CD4-positive, alpha-beta T cell (primary cell): ENCODE results near the gene SSTR1. TPM values are rescaled to one million over a fixed set of nuclear protein-coding genes. Genes with fewer than 3 reads are reported as not detected.

Source experiments
- ATAC-seq: fragments of 200-7000 bp; cut with Tn5 transposase; one replicate; pipeline ENCODE4 v1.10.0; 2022; ENCODE audit warnings: mild to moderate bottlenecking; ENCODE audit not compliant: poor library complexity
- CTCF ChIA-PET: fragments of 350-600 bp; sonication (Branson Sonifier 250); formaldehyde crosslinking; loops from one replicate; lab custom pipeline; 2021; ENCODE audit warnings: antibody characterized with exemption, inconsistent platforms; lab: Charles Lee
- POLR2A ChIA-PET: fragments of 350-600 bp; sonication (Branson Sonifier 250); formaldehyde crosslinking; loops from one replicate; lab custom pipeline; 2021; ENCODE audit warnings: antibody characterized with exemption, inconsistent platforms; lab: Charles Lee
- DNase-seq, 14 experiments: peaks; one replicate each; pipeline ENCODE4 v3.0.0-alpha.2; 2013 to 2020; ENCODE audit warnings: mixed read lengths in 2 of 14
- H3K27ac ChIP-seq, 2 donors: one replicate each; pipeline versions ENCODE4 v1.5.1 to v1.7.0; 2013; ENCODE audit warnings: low read length in 2 of 2, low read depth in 1 of 2, mild to moderate bottlenecking in 1 of 2
- H3K27me3 ChIP-seq, 2 experiments: 1 replicate in 1 of 2; 2 replicates in 1 of 2; pipeline versions ENCODE4 v1.6.1 to v1.7.0; 2013; ENCODE audit warnings: low read length in 2 of 2, control low read depth in 1 of 2, mild to moderate bottlenecking in 1 of 2, moderate library complexity in 1 of 2; ENCODE audit not compliant: insufficient read depth in 2 of 2, control insufficient read depth in 1 of 2
- H3K36me3 ChIP-seq: one replicate; pipeline ENCODE4 v1.6.1; 2013; ENCODE audit warnings: low read length, control low read depth; ENCODE audit not compliant: insufficient read depth
- H3K4me1 ChIP-seq: one replicate; pipeline ENCODE4 v1.6.1; 2013; ENCODE audit warnings: low read length, control low read depth; ENCODE audit not compliant: insufficient read depth
- H3K4me3 ChIP-seq: one replicate; pipeline ENCODE4 v1.5.1; 2013; ENCODE audit warnings: mild to moderate bottlenecking, low read length, moderate library complexity
- H3K9me3 ChIP-seq, 2 experiments: 1 replicate in 1 of 2; 2 replicates in 1 of 2; pipeline versions ENCODE4 v1.6.1 to v1.7.0; 2013; ENCODE audit warnings: low read length in 2 of 2, mild to moderate bottlenecking in 2 of 2, control low read depth in 1 of 2, moderate library complexity in 1 of 2; ENCODE audit not compliant: control insufficient read depth in 1 of 2, insufficient read depth in 1 of 2
- H3K27ac Mint-ChIP-seq: one replicate; pipeline ENCODE4 v1.8.0; 2020; ENCODE audit warnings: mixed read lengths
- H3K27me3 Mint-ChIP-seq: one replicate; pipeline ENCODE4 v1.8.0; 2021; ENCODE audit warnings: mixed read lengths
- H3K36me3 Mint-ChIP-seq: one replicate; pipeline ENCODE4 v1.8.0; 2021; ENCODE audit warnings: low read depth, mixed read lengths
- H3K4me1 Mint-ChIP-seq: one replicate; pipeline ENCODE4 v1.8.0; 2021; ENCODE audit warnings: low read depth, mixed read lengths
- H3K4me3 Mint-ChIP-seq: one replicate; pipeline ENCODE4 v1.8.0; 2020; ENCODE audit warnings: mild to moderate bottlenecking, mixed read lengths
- H3K9me3 Mint-ChIP-seq: one replicate; pipeline ENCODE4 v1.8.0; 2020; ENCODE audit warnings: mixed read lengths
- intact Hi-C, 2 experiments: fragments of 100-400 bp; cut with DNase I in 1 of 2; cut with micrococcal nuclease in 1 of 2; formaldehyde crosslinking; loops; one replicate each; pipeline versions ENCODE4 v1.15.1 to v1.9.0; 2023 to 2025; cut with DNase I, micrococcal nuclease
- total RNA-seq, 174 experiments: library from RNA in 2 of 174; stranded (reverse) in 2 of 174; gene quantifications; one replicate each; pipeline ENCODE4 v1.2.3 and lab custom pipeline; 2021 to 2026
- TF ChIP-seq, protein P1 (sequence below): fragments of 200-600 bp; IDR thresholded peaks from one replicate; pipeline ENCODE4 v1.8.0; 2022; ENCODE audit warnings: antibody characterized with exemption, mild to moderate bottlenecking

Gene SSTR1
- total RNA-seq, 2 experiments from 2014 or later: not detected

DNA sequence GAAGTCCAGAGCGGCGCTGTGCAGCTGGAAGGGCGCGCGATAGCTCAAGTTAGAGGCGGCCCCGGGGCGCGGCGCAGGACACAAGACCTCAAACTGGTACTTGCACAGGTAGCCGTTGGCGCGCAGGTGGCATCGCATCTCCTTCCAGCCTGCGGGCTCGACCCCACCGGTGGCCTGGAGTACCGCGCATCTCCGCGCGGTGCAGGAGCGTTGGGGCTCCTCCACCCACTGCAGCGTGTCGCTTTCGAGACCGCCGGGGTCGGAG, 47.6 kb downstream of the SSTR1 start:
- Mint-ChIP-seq H3K27me3 (peaks cover 49% of the 10 kb centered on the region), H3K9me3 (no peaks in the 10 kb centered on the region), H3K27ac (no peak overlapping the region), H3K4me3 (no peak overlapping the region), H3K4me1 (peaks cover 7% of the 10 kb centered on the region), H3K36me3 (no peaks in the 10 kb centered on the region)
- CTCF ChIA-PET: no interaction called here
- Histone ChIP-seq H3K9me3 (peaks cover 0 to 11% of the 10 kb centered on the region in 2 experiments), H3K36me3 (no peaks in the 10 kb centered on the region), H3K4me1 (peaks cover 19% of the 10 kb centered on the region), H3K27ac (no peak overlapping the region), H3K4me3 (peak overlapping the region; percentile 12), H3K27me3 (peaks cover 27 to 30% of the 10 kb centered on the region in 2 experiments)
- ATAC-seq: no peak
- DNase-seq: peak in 3 of 14 experiments; percentile 1 to 31 (median 1)
- TF ChIP-seq, protein P1, sequence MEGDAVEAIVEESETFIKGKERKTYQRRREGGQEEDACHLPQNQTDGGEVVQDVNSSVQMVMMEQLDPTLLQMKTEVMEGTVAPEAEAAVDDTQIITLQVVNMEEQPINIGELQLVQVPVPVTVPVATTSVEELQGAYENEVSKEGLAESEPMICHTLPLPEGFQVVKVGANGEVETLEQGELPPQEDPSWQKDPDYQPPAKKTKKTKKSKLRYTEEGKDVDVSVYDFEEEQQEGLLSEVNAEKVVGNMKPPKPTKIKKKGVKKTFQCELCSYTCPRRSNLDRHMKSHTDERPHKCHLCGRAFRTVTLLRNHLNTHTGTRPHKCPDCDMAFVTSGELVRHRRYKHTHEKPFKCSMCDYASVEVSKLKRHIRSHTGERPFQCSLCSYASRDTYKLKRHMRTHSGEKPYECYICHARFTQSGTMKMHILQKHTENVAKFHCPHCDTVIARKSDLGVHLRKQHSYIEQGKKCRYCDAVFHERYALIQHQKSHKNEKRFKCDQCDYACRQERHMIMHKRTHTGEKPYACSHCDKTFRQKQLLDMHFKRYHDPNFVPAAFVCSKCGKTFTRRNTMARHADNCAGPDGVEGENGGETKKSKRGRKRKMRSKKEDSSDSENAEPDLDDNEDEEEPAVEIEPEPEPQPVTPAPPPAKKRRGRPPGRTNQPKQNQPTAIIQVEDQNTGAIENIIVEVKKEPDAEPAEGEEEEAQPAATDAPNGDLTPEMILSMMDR: no peak
- POLR2A ChIA-PET: no interaction called here
- intact Hi-C loops: no loop called here

GRCh38 chr14:38255673-38256532, 48.2 kb downstream of the SSTR1 start, which contains the start of gene CLEC14A:
Gene CLEC14A, minus strand, starts transcription at chr14:38256093. Its CDS starts 71 bp downstream, at chr14:38256022.
- intact Hi-C loops: no loop called here
- Mint-ChIP-seq H3K4me1 (peaks cover 7% of the 10 kb centered on the region), H3K27me3 (peaks cover 49% of the 10 kb centered on the region)

GRCh38 chr14:38256533-38256840, 48.8 kb downstream of the SSTR1 start:
- Mint-ChIP-seq H3K9me3 (no peaks in the 10 kb centered on the region), H3K27me3 (peaks cover 48% of the 10 kb centered on the region), H3K36me3 (no peaks in the 10 kb centered on the region), H3K4me3 (peak overlapping the region; percentile 58), H3K4me1 (peaks cover 7% of the 10 kb centered on the region), H3K27ac (no peak overlapping the region)
- Histone ChIP-seq H3K36me3 (no peaks in the 10 kb centered on the region), H3K27me3 (peaks cover 27 to 30% of the 10 kb centered on the region in 2 experiments), H3K4me3 (no peak overlapping the region), H3K27ac (no peak overlapping the region), H3K4me1 (peaks cover 19% of the 10 kb centered on the region), H3K9me3 (peaks cover 0 to 11% of the 10 kb centered on the region in 2 experiments)
- TF ChIP-seq, protein P1: no peak
- DNase-seq (no peak), ATAC-seq (no peak)
- ChIA-PET CTCF (no interaction called here), POLR2A (no interaction called here)
- intact Hi-C loops: no loop called here

More at GRCh38 chr14:38255673-38256532, 48.2 kb downstream of the SSTR1 start, which contains the start of gene CLEC14A:
- peak in 4 of 14 experiments; percentile 0 to 38 (median 2) for DNase-seq
- H3K36me3 ChIP-seq: no peaks in the 10 kb centered on the region
- Mint-ChIP-seq H3K4me3 (peak within 1 kb of the TSS; percentile 58), H3K27ac (no peak within 1 kb of the TSS), H3K9me3 (no peaks in the 10 kb centered on the region), H3K36me3 (no peaks in the 10 kb centered on the region)
- ChIA-PET POLR2A (no interaction called here), CTCF (no interaction called here)
- peaks cover 19% of the 10 kb centered on the region for H3K4me1 ChIP-seq
- peak within 1 kb of the TSS; percentile 22 for H3K4me3 ChIP-seq
- TF ChIP-seq, protein P1: no peak
- no peak for ATAC-seq
- no peak within 1 kb of the TSS for H3K27ac ChIP-seq
- peaks cover 27 to 30% of the 10 kb centered on the region in 2 experiments for H3K27me3 ChIP-seq
- H3K9me3 ChIP-seq: peaks cover 0 to 11% of the 10 kb centered on the region in 2 experiments
